ENCODE results near the gene ELOA. TPM values are rescaled to one million over a fixed set of nuclear protein-coding genes. Genes with fewer than 3 reads are reported as not detected.
"Not testable (repeated sequence)": the region's sequence is repeated elsewhere in the genome, so short reads cannot be mapped to it uniquely, and the experiment has no call there.

The ELOA gene
- total and polyA plus RNA-seq, 2 of the 13 experiments (the other 11 are each of a cell fraction or from before 2014, with no cell fraction given) = 14.2 to 28.5 TPM

GRCh38 chr1:23802809-23803342 lies 59.6 kb downstream of the ELOA start:
- DNase-seq (ENCODE audit: low spot score); H3K4me3 ChIP-seq (replicated peaks in 1 of 3; ENCODE audit: insufficient read depth in 1 of 3, low read depth in 2 of 3, low read length in 3 of 3); FAIRE-seq; CTCF ChIA-PET (ENCODE audit: low intra/inter-chr PET ratio, low total read pairs); H3K9me3 ChIP-seq (ENCODE audit: low read length); ATAC-seq; H4K20me1 ChIP-seq (ENCODE audit: insufficient read depth, low read length); H3K79me2 ChIP-seq (ENCODE audit: insufficient read depth, low read length); in situ Hi-C loops (cut with HindIII; ENCODE audit: extremely low pct_ligation_motif_present, low pct_unique_long_range_greater_than_20kb); H2AFZ ChIP-seq (ENCODE audit: low read length); H3K4me2 ChIP-seq (ENCODE audit: low read depth, low read length); H3K27me3 ChIP-seq (ENCODE audit: control insufficient read depth in 1 of 2, insufficient read depth in 2 of 2, low read length in 2 of 2); BruUV-seq (replicated peaks): not testable (repeated sequence)
- 79% methylated on average over 7 of the region's 7 CpGs for WGBS (ENCODE audit: low lambda C conversion rate)
- H3K36me3 ChIP-seq (replicated peaks in 1 of 2; ENCODE audit: control insufficient read depth in 1 of 2, insufficient read depth in 2 of 2, low read length in 2 of 2) = peaks cover under 1 to 11% of the 10 kb centered on the region in 2 experiments; a peak in 4 of 5 replicates
- intact Hi-C loops (cut with micrococcal nuclease; ENCODE audit: unreplicated experiment) = loop anchor here (5.0 kb wide), 1 partner anchor 64 kb away; the partner anchor contains the start of gene FUCA1
- TF ChIP-seq, protein P1, sequence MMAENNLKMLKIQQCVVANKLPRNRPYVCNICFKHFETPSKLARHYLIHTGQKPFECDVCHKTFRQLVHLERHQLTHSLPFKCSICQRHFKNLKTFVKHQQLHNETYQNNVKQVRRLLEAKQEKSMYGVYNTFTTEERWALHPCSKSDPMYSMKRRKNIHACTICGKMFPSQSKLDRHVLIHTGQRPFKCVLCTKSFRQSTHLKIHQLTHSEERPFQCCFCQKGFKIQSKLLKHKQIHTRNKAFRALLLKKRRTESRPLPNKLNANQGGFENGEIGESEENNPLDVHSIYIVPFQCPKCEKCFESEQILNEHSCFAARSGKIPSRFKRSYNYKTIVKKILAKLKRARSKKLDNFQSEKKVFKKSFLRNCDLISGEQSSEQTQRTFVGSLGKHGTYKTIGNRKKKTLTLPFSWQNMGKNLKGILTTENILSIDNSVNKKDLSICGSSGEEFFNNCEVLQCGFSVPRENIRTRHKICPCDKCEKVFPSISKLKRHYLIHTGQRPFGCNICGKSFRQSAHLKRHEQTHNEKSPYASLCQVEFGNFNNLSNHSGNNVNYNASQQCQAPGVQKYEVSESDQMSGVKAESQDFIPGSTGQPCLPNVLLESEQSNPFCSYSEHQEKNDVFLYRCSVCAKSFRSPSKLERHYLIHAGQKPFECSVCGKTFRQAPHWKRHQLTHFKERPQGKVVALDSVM (CRISPR knock-in tag; IDR thresholded peaks at IDR 0.05) = 0 out of 2 replicates have a peak, but pooled peaks have one; percentile 35
- TF ChIP-seq ZNF441 (CRISPR knock-in tag; IDR thresholded peaks at IDR 0.05; ENCODE audit: borderline replicate concordance) = 0 out of 2 replicates have a peak, but pooled peaks have one; percentile 53
- TF ChIP-seq ZNF362 (CRISPR knock-in tag; IDR thresholded peaks at IDR 0.05; ENCODE audit: borderline replicate concordance) = peak; percentile 59; the same call in 1 of the 2 replicates
- TF ChIP-seq ZMYM3 (CRISPR knock-in tag; IDR thresholded peaks at IDR 0.05) = peak; percentile 60; the same call in 1 of the 2 replicates
- peak; percentile 72; the same call in 1 of the 2 replicates for TF ChIP-seq ZNF460 (CRISPR knock-in tag; IDR thresholded peaks at IDR 0.05; ENCODE audit: borderline replicate concordance)
- H3K9ac ChIP-seq (ENCODE audit: insufficient read depth, low read depth, low read length) = peak overlapping the region; percentile 10; the same call in 1 of the 2 replicates
- POLR2A ChIA-PET = interaction anchor here (2.0 to 10.9 kb wide), 6 partner anchors 8 to 114 kb away, joined by 4 to 154 read pairs (median 41); partner anchors contain the start of genes FUCA1, HMGCL, LYPLA2 and PITHD1
- H3K27ac ChIP-seq (ENCODE audit: extremely low read length, insufficient read depth, low read length) = peak overlapping the region; percentile 95
- peaks cover 77% of the 10 kb centered on the region for H3K4me1 ChIP-seq (ENCODE audit: insufficient read depth, low read length)
